H9 (cell line): ENCODE results near the gene LHFPL2. TPM values are rescaled to one million over a fixed set of nuclear protein-coding genes. Genes with fewer than 3 reads are reported as not detected.

Experiments used
- DNase-seq: peaks from one replicate; pipeline ENCODE4 v3.0.0-alpha.2; 2017
- H2AFZ ChIP-seq: one replicate; pipeline ENCODE4 v1.6.1; 2013; ENCODE audit warnings: mild to moderate bottlenecking, low read length, control low read depth, moderate library complexity
- H2AK5ac ChIP-seq: 2 replicates; pipeline ENCODE4 v1.6.1; 2013; ENCODE audit warnings: low read length, control low read depth, mixed read lengths; ENCODE audit not compliant: insufficient read length
- H2BK120ac ChIP-seq: one replicate; pipeline ENCODE4 v1.6.1; 2013; ENCODE audit warnings: low read depth, mild to moderate bottlenecking, low read length, control low read depth, inconsistent platforms; ENCODE audit not compliant: poor library complexity, severe bottlenecking
- H2BK12ac ChIP-seq: 2 replicates; pipeline ENCODE4 v1.6.1; 2013; ENCODE audit warnings: low read length, control low read depth, mixed read lengths, low read depth; ENCODE audit not compliant: insufficient read length
- H2BK15ac ChIP-seq: 2 replicates; pipeline ENCODE4 v1.6.1; 2013; ENCODE audit warnings: low read depth, low read length, control low read depth
- H2BK20ac ChIP-seq: one replicate; pipeline ENCODE4 v1.6.1; 2013; ENCODE audit warnings: low read depth, mild to moderate bottlenecking, low read length, control low read depth, inconsistent platforms; ENCODE audit not compliant: poor library complexity, severe bottlenecking
- H2BK5ac ChIP-seq: 2 replicates; pipeline ENCODE4 v1.6.1; 2013; ENCODE audit warnings: low read length, control low read depth, mixed read lengths; ENCODE audit not compliant: insufficient read length
- H3K14ac ChIP-seq: 2 replicates; pipeline ENCODE4 v1.6.1; 2013; ENCODE audit warnings: low read length, control low read depth; ENCODE audit not compliant: insufficient read depth
- H3K18ac ChIP-seq: 2 replicates; pipeline ENCODE4 v1.6.1; 2013; ENCODE audit warnings: low read depth, mild to moderate bottlenecking, mixed read lengths, low read length, control low read depth; ENCODE audit not compliant: insufficient read length
- H3K23ac ChIP-seq: 2 replicates; pipeline ENCODE4 v1.6.1; 2013; ENCODE audit warnings: low read length, control low read depth, mixed read lengths, low read depth; ENCODE audit not compliant: insufficient read length
- H3K23me2 ChIP-seq: 2 replicates; pipeline ENCODE4 v1.6.1; 2013; ENCODE audit warnings: low read depth, mild to moderate bottlenecking, mixed read lengths, low read length, control low read depth; ENCODE audit not compliant: insufficient read length, poor library complexity, severe bottlenecking
- H3K27ac ChIP-seq: 2 replicates; pipeline ENCODE4 v1.5.1; 2013; ENCODE audit warnings: low read length, control low read depth, mixed read lengths, low read depth; ENCODE audit not compliant: insufficient read length
- H3K27me3 ChIP-seq: 2 replicates; pipeline ENCODE4 v1.6.1; 2013; ENCODE audit warnings: low read length, control low read depth, inconsistent platforms; ENCODE audit not compliant: insufficient read depth
- H3K4ac ChIP-seq: 2 replicates; pipeline ENCODE4 v1.6.1; 2013; ENCODE audit warnings: low read depth, mild to moderate bottlenecking, control low read depth, inconsistent platforms, low read length, moderate library complexity
- H3K4me1 ChIP-seq: 2 replicates; pipeline ENCODE4 v1.6.1; 2013; ENCODE audit warnings: low read length, control low read depth, inconsistent platforms; ENCODE audit not compliant: insufficient read depth
- H3K4me2 ChIP-seq: 2 replicates; pipeline ENCODE4 v1.6.1; 2013; ENCODE audit warnings: low read length, control low read depth, mixed read lengths; ENCODE audit not compliant: insufficient read length, insufficient read depth
- H3K56ac ChIP-seq: 2 replicates; pipeline ENCODE4 v1.6.1; 2013; ENCODE audit warnings: low read depth, mild to moderate bottlenecking, mixed read lengths, low read length, control low read depth; ENCODE audit not compliant: insufficient read length
- H3K79me1 ChIP-seq: 2 replicates; pipeline ENCODE4 v1.6.1; 2013; ENCODE audit warnings: low read depth, mild to moderate bottlenecking, moderate library complexity, low read length, control low read depth, inconsistent platforms; ENCODE audit not compliant: insufficient read depth, poor library complexity, severe bottlenecking
- H3K79me2 ChIP-seq: 2 replicates; pipeline ENCODE4 v1.6.1; 2013; ENCODE audit warnings: low read length, control low read depth, inconsistent platforms; ENCODE audit not compliant: insufficient read depth
- H3K9ac ChIP-seq: 2 replicates; pipeline ENCODE4 v1.6.1; 2013; ENCODE audit warnings: low read length, control low read depth, mixed read lengths; ENCODE audit not compliant: insufficient read length; ENCODE audit errors: extremely low read depth
- H3K9me3 ChIP-seq: one replicate; pipeline ENCODE4 v1.6.1; 2013; ENCODE audit warnings: low read depth, low read length, inconsistent platforms; ENCODE audit not compliant: control insufficient read depth
- H3T11ph ChIP-seq: one replicate; pipeline ENCODE4 v1.6.1; 2013; ENCODE audit warnings: mild to moderate bottlenecking, low read length, control low read depth, inconsistent platforms
- H4K20me1 ChIP-seq: one replicate; pipeline ENCODE4 v1.6.1; 2013; ENCODE audit not compliant: control insufficient read depth, insufficient read length, insufficient read depth
- H4K5ac ChIP-seq: 2 replicates; pipeline ENCODE4 v1.6.1; 2013; ENCODE audit warnings: low read depth, mild to moderate bottlenecking, mixed read lengths, low read length, control low read depth; ENCODE audit not compliant: insufficient read length
- H4K8ac ChIP-seq: replicated peaks from 2 replicates; pipeline ENCODE4 v1.6.1; 2013; ENCODE audit warnings: low read length, control low read depth, mixed read lengths, low read depth; ENCODE audit not compliant: insufficient read length
- H4K91ac ChIP-seq: 2 replicates; pipeline ENCODE4 v1.6.1; 2013; ENCODE audit warnings: low read depth, mild to moderate bottlenecking, moderate library complexity, mixed read lengths, low read length, control low read depth; ENCODE audit not compliant: insufficient read length
- H3K27ac Mint-ChIP-seq, 3 experiments: 2 replicates in 2 of 3; 3 replicates in 1 of 3; pipeline ENCODE4 v1.8.0; 2020 to 2021; ENCODE audit warnings: mixed read lengths in 3 of 3, mild to moderate bottlenecking in 1 of 3, moderate library complexity in 1 of 3
- H3K27me3 Mint-ChIP-seq: 2 replicates; pipeline ENCODE4 v1.8.0; 2021; ENCODE audit warnings: low read depth, mild to moderate bottlenecking, moderate library complexity, mixed read lengths
- H3K36me3 Mint-ChIP-seq, 3 experiments: 2 replicates in 2 of 3; 3 replicates in 1 of 3; pipeline ENCODE4 v1.8.0; 2020 to 2021; ENCODE audit warnings: low read depth in 3 of 3, mixed read lengths in 3 of 3; ENCODE audit not compliant: insufficient read depth in 1 of 3
- H3K4me1 Mint-ChIP-seq, 2 experiments: 2 replicates each; pipeline ENCODE4 v1.8.0; 2020; ENCODE audit warnings: mixed read lengths in 2 of 2
- H3K4me3 Mint-ChIP-seq, 2 experiments: 2 replicates in 1 of 2; 3 replicates in 1 of 2; pipeline ENCODE4 v1.8.0; 2020 to 2021; ENCODE audit warnings: mild to moderate bottlenecking in 2 of 2, mixed read lengths in 2 of 2, moderate library complexity in 1 of 2
- H3K9me3 Mint-ChIP-seq, 2 experiments: 2 replicates in 1 of 2; 3 replicates in 1 of 2; pipeline ENCODE4 v1.8.0; 2020; ENCODE audit warnings: mild to moderate bottlenecking in 2 of 2, mixed read lengths in 2 of 2, moderate library complexity in 1 of 2
- CTCF ChIP-seq: fragments of 200-600 bp; sonication (generic); conservative IDR thresholded peaks from 3 replicates; pipeline ENCODE4 v1.8.0; 2021; ENCODE audit warnings: antibody characterized with exemption, mild to moderate bottlenecking
- WGBS: extraction: QIAGEN DNeasy Blood & Tissue Kit; methylation state at CpG from one replicate; pipeline ENCODE4 v1.1.7; 2013; ENCODE audit warnings: missing lambda C conversion rate, low lambda C conversion rate, mixed read lengths; ENCODE audit not compliant: insufficient read length; ENCODE audit errors: extremely low coverage; 5-methylcytosine and 5-hydroxymethylcytosine counted together
- total RNA-seq: library from RNA; stranded (reverse); gene quantifications from 2 replicates; pipeline ENCODE4 v1.2.1, GENCODE V29; 2021

LHFPL2 gene
- total RNA-seq, 1 experiment from 2014 or later, result 26.3 TPM

- H3K4ac ChIP-seq, result no peak overlapping the region
- H3K23me2 ChIP-seq, result no peaks in the 10 kb centered on the region
- H4K20me1 ChIP-seq, result no peaks in the 10 kb centered on the region
- H3K27me3 ChIP-seq, result no peaks in the 10 kb centered on the region
- no peaks in the 10 kb centered on the region; the same call in 1 of the 2 replicates for H3K79me2 ChIP-seq
- peaks cover 53 to 60% of the 10 kb centered on the region in 2 experiments for H3K4me1 Mint-ChIP-seq
- H2BK120ac ChIP-seq, result no peak overlapping the region
- H3K27ac ChIP-seq, result peak overlapping the region; percentile 79
- H3K4me3 Mint-ChIP-seq, result peak overlapping the region; percentile 0 to 2; a peak in 2 of 5 replicates
- H3K27me3 Mint-ChIP-seq, result no peaks in the 10 kb centered on the region
- H3K23ac ChIP-seq, result no peak overlapping the region
- H3K79me1 ChIP-seq, result no peaks in the 10 kb centered on the region
- no peak overlapping the region for H4K91ac ChIP-seq
- H3K9me3 ChIP-seq, result no peaks in the 10 kb centered on the region
- peak overlapping the region; percentile 45 to 95 (median 86); a peak in 6 of 7 replicates for H3K27ac Mint-ChIP-seq
- no peak overlapping the region for H2BK5ac ChIP-seq
- peaks cover 0 to 12% (median 12%) of the 10 kb centered on the region in 3 experiments; a peak in 5 of 7 replicates for H3K36me3 Mint-ChIP-seq
- peak overlapping the region; percentile 69 for H2AK5ac ChIP-seq
- no peaks in the 10 kb centered on the region for H3K9me3 Mint-ChIP-seq
- H4K8ac ChIP-seq, result no peak overlapping the region
- no peak for TF ChIP-seq CTCF
- H3K18ac ChIP-seq, result peak overlapping the region; percentile 18
- H3T11ph ChIP-seq, result no peak overlapping the region
- H3K9ac ChIP-seq, result no peak overlapping the region
- H2AFZ ChIP-seq, result no peak overlapping the region
- peak overlapping the region; percentile 22 for H4K5ac ChIP-seq
- no peak overlapping the region; the same call in 1 of the 2 replicates for H3K14ac ChIP-seq
- H2BK20ac ChIP-seq, result no peak overlapping the region
- H3K56ac ChIP-seq, result no peak overlapping the region
- no peak overlapping the region for H2BK12ac ChIP-seq
- H3K4me1 ChIP-seq, result peaks cover 26% of the 10 kb centered on the region
- DNase-seq, result peak; percentile 62
- no peak overlapping the region for H2BK15ac ChIP-seq
- no CpG with 5 or more reads among the region's 6 CpGs for WGBS
- peak overlapping the region; percentile 22 for H3K4me2 ChIP-seq
These were observed 152.8 kb downstream of the LHFPL2 start for GRCh38 chr5:78495800-78496199.
